Measurements from ENCODE around the gene SRPK1.
"Not testable (repeated sequence)": the region's sequence is repeated elsewhere in the genome, so short reads cannot be mapped to it uniquely, and the experiment has no call there.

Gene SRPK1

DNA sequence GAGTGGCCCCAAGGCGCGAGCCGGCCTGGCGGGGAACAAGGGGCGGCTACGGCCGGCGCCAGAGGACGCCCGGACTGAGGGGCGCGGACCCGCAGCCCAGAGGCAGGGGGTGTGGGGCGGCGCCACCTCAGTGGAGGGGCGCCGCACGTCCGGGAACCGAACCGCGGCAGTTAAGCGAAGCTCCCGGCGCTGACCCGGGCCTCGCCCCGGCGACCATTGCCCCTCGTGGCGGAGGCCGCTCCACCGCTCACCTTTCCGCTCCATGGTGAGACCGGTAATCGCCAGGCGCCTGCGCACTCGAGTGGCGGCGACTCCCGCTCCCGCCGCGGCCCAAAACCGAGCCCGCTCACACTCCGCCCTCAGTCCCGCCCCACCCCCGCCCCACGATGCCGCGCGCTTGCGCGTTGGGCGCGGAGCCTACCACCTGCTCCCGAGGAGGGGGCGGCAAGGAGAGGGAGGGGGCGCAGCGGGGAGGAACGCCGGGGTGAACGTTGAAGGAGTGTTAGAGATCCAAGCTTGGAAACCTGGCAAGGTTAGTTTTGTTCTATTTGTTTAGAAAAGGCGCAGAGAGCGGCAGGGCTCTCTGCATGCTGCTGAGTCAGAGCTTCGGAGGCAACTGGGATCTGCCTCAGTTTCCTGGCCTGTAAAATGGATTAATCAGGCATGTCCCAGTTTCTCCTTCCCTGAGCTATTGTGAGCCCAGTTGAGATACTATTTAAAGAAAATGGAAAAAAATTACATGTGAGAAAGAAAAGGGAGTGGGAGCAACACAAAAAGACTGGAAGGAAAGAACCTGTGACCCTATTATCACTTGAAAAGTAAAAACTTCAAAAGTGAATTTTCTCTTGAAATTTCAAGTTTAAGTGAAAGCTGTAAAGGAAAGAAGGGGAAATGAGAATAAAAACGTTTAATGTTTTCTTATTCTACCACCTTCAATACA, at the start of gene SRPK1:
Gene SRPK1 (minus strand): TSS at position 306 of the 940 bp plus-strand sequence. CDS start 42 bp downstream, at position 264.
- DNase-seq, result peak; percentile 94

DNA sequence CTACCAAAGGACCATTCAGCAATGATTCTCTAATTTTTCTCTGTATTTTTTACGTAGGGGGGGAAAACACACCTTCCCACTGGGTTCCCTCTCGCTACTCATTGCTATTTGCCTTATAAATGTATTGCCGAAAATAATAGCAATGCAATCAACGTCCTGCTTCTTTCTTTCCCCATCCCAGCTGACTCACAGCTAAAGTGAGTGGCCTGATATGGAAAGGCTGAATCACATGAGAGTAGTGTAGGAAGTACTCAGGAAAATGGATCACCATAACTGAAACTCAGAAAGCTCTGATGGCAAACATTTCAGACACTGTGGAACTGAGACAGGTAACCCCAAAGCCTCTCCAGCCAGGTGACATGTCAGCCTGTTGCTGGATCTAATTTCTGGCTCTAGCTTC, 49.3 kb upstream of the SRPK1 start:
- no peak for DNase-seq

DNA sequence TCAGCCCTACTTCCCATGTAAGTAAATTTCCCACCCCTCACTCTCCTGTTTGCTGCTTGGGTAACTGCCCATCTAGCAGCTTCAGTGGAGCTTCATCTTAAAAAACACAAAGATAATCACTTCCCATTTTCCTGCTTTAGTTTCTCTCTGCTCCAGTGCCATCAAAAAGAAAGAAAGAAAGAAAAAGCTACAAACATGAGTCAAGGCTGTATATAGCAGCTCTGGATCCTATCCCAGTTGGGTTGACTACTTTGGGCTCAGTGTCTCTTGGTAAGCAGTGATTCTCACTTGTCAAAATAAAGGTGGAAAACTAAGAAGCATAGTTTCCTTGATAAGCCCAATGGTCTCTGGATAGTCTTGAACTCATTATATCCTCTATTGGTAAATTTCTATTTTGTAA, 48.7 kb upstream of the SRPK1 start:
- no peak for DNase-seq

DNA sequence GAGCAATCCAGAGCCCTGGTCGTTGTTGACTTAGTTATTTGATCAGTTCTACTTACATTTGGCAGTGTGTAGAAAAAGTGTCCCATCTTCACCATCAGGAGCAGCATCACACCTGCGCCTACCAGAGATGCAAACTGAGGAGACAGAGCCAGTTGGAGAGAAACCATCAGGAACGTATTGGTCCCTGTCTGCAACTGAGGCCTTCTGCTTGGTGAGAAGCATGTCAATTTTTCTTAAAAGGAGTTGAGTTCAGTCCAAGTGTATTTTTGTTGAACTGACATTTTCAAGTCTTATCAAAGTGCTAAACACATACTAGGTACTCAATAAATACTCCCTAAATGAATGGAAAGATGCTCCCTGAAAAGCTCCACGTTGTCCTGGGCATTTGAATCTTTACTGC, 47.9 kb upstream of the SRPK1 start:
- DNase-seq, result no peak

DNA sequence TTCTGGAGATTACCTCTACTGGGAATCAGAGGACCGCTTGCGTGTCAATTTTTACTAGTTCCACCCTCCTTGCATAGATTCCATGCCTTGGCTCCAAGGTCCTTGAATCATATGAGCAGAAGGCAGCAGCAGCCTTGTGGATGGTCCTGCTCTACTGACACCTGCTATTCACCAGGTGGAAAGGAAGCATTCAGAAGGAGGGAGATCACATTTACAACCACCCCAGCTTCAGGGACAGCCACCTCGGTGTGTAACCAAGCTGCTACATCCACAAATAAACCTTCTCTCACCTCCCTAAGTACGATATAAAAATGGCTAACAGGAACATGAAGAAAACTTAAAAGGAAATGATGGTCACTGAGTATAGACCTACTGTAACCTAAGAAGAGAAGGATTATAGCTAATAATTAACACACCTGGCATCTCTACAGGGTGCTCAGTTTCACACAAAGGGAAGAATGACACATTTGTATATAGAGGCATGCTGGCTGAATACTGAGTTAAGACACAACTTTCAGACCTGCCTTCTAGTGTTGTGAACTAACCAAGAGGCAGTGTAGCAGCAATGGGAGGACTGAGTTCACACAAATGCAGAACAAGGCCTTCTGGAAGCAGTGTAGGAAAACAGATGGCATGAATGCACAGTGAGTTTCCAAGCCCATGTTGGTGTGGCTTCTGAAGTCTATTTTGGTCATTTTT, 46.3 kb upstream of the SRPK1 start:
- peak; percentile 57 for DNase-seq

DNA sequence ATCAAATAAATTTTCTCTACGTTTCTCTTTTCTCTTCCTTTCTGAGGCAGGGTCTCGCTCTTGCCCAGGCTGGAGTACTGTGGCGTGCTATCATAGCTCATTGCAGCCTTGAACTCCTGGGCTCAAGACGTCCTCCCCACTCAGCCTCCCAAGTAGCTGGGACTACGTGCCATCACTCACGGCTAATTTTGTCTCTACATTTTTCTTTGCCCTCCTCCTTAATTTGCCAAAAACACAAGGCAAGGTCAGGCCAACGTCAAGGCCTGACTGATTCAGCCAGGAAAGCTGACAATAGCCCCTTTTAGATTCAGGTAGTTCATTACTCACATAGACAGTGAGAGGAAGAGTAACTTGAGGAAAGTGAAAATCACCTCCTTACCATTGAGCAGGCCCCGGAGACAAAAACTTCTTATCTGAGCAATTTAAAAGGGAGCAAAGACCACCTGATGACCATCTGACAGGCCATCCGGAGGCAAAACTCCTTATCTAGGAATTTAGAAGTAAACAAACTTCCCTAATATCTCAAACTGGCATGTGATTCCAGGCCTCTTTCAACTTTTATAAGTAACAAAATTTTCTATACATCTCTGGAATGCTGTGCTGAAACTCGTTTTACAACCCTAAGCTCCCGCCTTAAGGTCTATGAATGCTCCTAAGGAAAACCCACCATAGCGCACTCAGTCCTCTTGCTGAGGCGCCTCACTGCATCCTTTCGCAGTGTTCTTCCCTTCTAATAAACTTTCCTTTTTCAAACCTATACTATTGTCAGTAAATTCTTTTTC, 42.1 kb upstream of the SRPK1 start:
- DNase-seq, result no peak

DNA sequence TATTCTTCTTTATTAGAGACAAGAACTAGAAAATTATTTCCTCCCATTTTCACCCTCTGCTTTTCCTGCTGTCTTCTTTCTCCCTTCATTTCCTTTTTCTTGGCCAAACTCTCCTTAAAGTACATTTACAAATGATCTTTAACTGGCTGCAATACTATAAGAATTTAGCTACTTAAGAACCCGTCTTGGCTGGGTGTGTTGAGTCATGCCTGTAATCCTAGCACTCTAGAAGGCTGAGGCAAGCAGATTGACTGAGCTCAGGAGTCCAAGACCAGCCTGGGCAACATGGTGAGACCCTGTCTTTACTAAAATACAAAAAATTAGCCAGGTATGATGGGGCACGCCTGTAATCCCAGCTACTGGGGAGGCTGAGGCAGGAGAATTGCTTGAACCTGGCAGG, 39.3 kb upstream of the SRPK1 start:
- DNase-seq, result no peak

DNA sequence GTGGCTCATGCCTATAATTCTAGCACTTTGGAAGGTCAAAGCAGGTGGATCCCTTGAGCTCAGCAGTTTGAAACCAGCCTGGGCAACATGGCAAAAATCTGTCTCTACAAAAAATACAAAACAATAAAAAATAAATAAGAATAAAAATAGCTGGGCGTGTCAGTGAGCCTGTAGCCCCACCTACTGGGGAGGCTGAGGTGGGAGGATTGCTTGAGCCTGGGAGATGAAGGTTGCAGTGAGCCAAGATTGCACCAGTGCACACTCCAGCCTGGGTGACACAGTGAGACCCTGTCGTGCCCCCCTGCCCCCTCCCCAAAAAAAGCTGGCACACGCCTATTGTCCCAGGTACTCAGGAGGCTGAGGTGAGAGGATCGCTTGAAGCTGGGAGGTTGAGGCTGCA, 35.1 kb upstream of the SRPK1 start:
- DNase-seq, result no peak

DNA sequence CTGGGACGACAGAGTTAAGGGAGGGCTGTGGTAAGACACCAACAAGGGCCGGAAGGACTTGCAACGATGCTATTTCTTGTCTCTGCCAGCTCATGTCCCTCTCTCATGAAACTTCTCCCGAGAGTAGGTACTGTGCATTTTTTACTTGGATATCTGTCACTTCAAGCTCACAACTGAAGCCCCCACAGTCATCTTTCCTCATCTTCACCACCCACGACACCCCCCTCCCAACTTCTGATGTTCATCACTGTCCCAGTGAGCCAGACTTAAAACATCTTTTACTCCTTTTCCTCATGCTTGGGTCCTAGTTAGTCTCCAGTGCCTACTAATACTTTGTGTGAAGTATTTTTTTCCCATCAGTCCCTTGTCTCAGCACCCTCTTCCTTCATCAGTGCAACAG, 34.6 kb upstream of the SRPK1 start:
- no peak for DNase-seq

DNA sequence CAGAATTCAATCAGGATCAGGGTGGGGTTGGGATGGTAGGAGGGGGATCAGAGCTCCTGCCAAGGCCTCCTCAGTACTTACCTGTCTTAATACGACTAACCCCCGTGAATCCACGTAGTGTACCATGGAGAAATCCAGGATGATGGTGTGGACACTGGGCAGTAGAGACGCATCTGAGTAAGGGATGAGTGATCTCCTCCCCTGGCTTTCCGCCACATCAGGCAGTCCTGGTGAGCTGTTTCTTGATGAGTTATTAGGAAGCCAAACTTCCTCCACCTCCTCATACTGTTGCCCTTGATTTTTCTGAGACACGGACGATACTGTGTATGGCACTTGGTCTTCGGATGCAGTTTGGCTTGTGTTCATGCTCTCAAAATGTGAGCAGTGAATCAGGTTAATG, 34.2 kb upstream of the SRPK1 start:
- no peak for DNase-seq

DNA sequence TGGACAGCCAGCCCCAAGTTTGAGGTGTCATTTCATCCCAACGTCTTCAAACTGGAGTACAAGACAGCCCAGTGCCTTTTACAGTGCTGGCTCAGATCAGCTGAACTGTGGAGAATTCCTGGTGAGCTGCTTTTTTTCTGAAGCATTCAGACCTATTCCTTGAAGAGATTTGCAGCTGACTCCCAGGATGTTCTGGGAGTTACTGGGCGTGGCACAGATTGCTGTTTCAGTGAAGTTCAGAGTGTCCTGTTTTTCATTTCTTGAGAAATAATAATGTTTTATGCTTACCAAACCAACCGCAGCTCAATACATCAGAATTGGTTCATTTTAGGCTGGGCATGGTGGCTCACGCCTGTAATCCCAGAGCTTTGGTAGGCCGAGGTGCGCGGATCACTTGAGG, 33.4 kb upstream of the SRPK1 start:
- no peak for DNase-seq

DNA sequence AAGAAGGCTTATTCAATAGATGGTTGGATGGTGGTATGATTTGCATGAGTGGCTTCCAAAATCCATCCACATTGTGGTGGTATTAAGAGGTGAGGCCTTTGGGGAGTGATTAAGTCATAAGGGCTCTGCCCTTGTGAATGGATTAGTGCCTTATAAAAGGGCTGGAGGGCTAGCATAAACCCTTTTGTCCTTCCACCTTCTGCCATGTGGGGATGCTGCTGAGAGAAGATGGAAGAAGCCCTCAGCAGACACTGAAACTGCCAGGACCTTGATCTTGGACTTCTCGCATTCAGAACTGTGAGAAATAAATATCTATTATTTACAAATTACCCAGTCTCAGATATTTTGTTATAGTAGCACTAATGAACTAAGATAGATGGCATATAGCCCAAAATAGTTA, 27.8 kb upstream of the SRPK1 start:
- DNase-seq, result no peak

DNA sequence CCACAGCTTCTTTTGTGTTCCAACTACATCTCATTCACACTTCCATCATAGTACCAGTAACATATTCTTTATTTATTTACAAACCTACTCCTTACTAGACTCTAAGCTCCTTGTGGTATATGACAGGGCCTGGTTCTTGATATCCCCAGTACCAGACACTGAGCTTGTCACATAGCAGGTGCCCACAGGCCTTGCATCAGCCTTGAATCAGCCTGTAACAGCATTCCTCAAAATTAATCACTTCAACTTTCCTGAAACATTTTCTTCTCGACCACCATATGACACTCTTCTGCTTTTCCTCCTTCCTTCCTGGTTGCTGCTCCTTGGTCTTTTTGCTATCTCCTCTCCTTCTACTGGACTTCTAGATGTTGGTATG, 24.7 kb upstream of the SRPK1 start:
- no peak for DNase-seq

DNA sequence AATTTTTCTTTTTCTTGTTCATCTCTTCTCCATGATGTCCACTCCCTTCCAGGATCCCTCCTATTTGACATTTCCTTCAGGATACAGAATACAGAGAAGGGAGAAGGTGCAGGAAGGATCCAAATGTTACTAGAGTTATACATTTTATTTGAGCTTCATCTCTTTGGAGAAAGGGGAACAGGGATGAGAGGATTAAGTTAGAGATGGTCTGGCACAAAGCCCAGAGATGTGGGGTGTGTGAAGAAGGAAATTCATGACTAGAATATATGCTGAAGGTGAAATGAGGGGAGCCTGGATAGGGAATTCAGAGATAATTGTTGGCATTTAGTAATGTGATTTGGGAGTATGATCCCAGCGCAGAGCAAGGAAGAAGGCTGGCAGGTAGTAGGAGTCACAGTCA, 22.5 kb upstream of the SRPK1 start:
- DNase-seq, result no peak

DNA sequence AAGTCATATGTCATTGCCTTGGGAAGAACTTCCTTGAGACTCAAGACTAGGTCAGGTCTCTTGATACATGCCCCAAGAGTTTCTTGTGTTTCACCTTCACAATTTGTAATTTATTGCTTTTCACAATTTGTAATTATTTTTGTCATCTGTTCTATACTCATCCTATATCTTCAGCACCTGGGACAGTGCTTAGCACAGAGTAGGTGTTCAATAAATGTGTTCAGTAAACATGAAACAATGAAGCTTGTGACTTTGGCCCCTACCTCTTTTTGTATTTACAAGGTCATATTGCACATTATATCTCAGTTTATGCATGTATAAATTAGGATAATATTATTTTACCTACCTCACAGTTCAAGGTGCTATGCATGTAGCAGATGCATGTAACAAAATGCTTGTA, 21.5 kb upstream of the SRPK1 start:
- DNase-seq, result no peak

DNA sequence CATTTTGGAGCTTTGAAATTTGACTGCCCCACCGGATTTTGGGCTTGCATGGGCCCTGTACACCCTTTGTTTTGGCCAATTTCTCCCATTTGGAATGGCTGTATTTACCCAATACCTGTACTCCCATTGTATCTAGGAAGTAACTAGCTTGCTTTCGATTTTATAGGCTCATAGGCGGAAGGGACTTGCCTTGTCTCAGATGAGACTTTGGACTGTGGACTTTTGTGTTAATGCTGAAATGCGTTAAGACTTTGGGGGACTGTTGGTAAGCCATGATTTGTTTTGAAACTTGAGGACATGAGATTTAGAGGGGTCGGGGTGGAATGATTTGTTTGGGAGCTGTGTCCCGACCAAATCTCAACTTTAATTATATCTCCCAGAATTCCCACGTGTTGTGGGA, 20.3 kb upstream of the SRPK1 start:
- DNase-seq, result not testable (repeated sequence)

DNA sequence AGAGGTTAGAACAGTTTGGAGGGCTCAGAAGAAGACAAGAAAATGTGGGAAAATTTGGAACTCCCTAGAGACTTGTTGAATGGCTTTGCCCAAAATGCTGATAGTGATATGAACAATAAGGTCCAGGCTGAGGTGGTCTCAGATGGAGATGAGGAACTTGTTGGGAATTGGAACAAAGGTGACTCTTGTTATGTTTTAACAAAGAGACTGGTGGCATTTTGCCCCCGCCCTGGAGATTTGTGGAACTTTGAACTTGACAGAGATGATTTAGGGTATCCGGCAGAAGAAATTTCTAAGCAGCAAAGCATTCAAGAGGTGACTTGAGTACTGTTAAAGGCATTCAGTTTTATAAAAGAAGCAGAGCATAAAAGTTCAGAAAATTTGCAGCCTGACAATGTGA, 19.1 kb upstream of the SRPK1 start:
- DNase-seq, result not testable (repeated sequence)

DNA sequence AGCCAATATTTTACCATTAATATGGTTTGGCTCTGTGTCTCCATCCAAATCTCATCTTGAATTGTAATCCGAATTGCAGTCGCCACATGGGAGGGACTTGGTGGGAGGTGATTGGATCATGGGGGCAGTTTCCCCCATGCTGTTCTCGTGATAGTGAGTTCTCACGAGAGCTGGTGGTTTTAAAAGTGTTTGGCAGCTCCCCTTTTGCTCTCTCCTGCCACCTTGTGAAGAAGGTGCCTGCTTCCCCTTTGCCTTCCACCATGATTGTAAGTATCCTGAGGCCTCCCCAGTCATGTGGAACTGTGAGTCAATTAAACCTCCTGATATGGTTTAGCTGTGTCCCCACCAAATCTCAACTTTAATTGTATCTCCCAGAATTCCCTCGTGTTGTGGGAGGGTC, 18.4 kb upstream of the SRPK1 start:
- not testable (repeated sequence) for DNase-seq

DNA sequence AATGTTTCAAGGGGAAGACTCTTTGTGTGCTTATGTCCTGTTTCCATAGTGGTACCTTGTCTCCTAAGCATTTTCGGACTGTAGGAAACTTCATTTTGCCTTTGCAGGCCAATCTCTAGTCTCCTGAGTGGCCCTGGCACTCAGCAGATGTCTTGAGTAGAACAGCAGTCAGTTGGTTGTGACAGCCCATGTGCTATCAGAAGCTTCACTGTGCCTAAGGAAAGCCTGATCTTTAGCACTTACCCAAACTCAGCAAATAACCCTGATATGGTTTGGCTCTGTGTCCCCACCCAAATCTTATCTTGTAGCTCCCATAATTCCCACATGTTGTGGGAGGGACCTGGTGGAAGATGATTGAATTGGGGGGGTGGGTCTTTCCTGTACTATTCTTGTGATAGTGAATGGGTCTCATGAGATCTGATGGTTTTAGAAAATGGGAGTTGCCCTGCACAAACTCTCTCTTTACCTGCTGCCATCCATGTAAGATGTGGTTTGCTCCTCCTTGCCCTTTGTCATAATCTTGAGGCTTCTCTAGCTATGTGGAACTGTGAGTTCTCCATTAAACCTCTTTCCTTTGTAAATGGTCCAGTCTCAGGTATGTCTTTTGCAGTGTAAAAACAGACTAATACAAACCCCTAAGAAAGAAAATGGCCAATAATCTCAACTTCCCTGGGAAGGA, 15.9 kb upstream of the SRPK1 start:
- no peak for DNase-seq

DNA sequence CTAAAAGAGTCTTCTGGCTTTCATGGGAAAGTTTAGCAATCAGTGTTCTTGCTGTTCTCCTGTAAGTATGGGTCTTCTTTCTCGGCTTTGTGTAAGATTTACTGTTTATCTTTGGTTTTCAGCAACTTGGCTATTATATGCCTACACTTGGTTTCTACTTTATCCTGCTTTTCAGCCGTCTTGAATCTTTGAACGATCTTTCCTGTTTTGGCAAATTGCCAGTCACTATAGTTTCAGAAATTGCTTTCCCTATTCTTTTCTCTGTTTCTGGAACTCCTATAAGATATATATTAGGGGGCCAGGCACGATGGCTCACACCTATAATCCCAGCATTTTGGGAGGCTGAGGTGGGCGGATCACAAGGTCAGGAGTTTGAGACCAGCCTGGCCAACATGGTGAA, 14.6 kb upstream of the SRPK1 start:
- no peak for DNase-seq

DNA sequence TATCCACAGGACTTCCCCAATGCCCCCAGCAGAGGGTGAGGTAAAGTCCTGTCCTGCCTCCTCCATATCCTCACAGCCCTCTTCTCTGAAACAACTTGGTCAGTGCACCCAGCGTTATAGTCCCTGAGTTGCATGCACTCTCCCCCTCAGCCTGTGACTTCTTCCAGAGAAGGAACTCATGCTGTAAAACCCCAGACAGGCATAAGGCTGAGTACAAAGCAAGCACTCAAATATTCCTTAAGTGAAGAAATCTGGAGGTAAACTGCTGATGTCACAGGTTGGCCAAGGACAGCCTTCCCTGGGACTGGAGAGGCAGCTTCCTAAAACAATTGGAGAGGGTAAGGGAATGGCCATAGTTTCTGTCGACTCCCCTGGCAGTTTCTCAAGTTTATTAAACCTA, 12.9 kb upstream of the SRPK1 start:
- no peak for DNase-seq

DNA sequence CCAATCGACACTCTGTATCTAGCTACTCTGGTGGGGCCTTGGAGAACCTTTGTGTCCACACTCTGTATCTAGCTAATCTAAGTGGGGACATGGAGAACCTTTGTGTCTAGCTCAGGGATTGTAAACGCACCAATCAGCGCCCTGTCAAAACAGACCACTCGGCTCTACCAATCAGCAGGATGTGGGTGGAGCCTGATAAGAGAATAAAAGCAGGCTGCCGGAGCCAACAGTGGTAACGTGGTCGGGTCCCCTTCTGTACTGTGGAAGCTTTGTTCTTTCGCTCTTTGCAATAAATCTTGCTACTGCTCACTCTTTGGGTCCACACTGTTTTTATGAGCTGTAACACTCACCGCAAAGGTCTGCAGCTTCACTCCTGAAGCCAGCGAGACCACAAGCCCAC, 11.0 kb upstream of the SRPK1 start:
- not testable (repeated sequence) for DNase-seq

DNA sequence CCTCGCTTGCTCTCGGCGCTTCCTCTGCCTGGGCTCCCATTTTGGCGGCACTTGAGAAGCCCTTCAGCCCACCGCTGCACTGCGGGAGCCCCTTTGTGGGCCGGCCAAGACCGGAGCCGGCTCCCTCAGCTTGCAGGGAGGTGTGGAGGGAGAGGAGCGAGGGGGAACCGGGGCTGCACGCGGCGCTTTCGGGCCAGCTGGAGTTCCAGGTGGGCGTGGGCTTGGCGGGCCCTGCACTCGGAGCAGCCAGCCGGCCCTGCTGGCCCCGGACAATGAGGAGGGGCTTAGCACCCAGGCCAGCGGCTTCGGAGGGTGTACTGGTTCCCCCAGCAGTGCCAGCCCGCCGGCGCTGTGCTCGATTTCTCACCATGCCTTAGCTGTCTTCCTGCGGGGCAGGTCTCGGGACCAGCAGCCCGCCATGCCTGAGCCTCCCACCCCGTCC, 10.2 kb upstream of the SRPK1 start:
- no peak for DNase-seq

Data from NCI-H510A treated with DMSO at 0.1 percent for 48 hours (cell line).